Measurements from ENCODE around the gene MBD5.

MBD5 gene

DNA sequence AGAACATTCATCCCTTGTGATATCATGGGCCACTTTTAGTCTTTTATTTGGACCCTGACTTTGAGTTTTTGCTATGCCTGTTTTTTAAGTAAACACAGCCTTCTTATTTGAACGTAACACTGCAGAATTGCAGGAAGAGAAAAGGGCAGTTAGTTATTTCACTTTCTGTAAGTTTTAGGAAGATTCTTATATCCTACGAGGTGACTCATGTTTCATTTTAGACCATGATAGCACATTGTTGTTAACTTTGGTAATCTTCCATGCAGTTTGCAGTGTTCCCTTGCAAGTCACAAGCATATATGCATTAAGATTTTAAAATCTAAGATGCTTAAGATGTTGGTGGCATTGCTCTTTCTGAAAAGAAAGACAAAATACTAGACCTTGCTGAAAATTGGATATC is 495.1 kb downstream of the MBD5 start:
- no peak for TF ChIP-seq CTCF (IDR thresholded peaks at IDR 0.05; ENCODE audit: extremely low read depth, missing control alignments)
- no peak for DNase-seq (ENCODE audit: low spot score)

DNA sequence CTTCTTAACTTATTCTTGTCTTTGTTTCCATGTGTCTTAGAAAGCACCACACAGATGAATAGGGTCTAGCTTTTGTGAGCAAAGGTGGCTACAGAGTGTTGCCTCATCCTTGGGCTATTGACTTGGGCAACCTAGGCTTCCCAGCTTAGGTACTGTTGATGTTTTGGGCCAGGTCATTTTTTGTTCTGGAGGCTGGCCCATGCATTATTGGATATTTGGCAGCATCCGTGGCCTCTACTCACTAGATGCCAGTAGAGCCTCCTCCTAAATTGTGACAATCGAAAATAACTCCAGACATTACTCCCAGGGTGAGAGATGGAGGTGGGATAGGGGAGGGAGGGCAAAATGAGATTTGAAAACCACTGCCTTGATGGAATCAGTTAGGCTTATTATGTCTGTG is 496.4 kb downstream of the MBD5 start:
- TF ChIP-seq CTCF (IDR thresholded peaks at IDR 0.05; ENCODE audit: extremely low read depth, missing control alignments) = no peak
- DNase-seq (ENCODE audit: low spot score) = no peak

GRCh38 chr2:148517822-148518221 is 496.9 kb downstream of the MBD5 start:
- TF ChIP-seq CTCF (IDR thresholded peaks at IDR 0.05; ENCODE audit: extremely low read depth, missing control alignments) = no peak
- DNase-seq (ENCODE audit: low spot score) = no peak

DNA sequence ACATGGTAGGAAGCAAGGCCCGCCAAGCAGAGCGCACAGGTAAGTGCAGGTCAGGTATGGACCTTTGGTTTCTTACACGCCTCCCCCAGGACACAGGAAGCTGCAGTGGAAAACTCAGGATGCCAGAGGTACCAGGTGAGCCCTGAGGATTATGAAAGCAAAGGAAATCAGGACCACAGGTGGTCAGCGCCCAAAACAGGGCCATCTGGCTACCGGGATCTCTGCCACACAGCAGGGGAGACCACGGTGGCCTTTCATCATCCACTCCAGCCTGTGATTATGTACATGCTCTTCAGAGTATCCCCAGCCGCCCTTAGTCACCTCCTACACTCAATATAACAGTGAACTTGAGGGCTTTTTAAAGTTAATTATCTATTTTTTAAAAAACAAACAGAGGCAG is 498.1 kb downstream of the MBD5 start:
- DNase-seq (ENCODE audit: low spot score) = no peak
- no peak for TF ChIP-seq CTCF (IDR thresholded peaks at IDR 0.05; ENCODE audit: extremely low read depth, missing control alignments)

- no peak for TF ChIP-seq CTCF (IDR thresholded peaks at IDR 0.05; ENCODE audit: extremely low read depth, missing control alignments)
- DNase-seq (ENCODE audit: low spot score) = no peak
These were observed 500.3 kb downstream of the MBD5 start for GRCh38 chr2:148521181-148521580.

DNA sequence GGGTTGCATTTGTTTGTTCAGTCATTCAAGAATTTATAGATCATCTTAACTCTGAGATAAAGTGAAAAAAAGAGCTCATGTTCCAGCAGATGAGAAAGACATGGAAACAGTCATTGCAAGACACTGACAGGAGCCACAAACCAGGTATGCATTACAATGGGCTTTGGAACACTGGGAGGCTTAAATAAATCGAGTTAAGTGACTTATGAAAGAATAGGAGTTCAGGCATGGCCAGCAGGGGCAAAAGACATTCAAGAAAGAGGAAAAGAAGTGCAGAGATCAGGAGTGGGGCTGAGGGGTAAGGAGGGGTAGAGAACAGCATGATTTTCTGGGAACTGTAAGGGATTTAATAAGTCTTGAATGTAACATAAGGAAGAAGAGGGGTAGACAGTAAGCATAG is 502.4 kb downstream of the MBD5 start:
- DNase-seq (ENCODE audit: low spot score) = no peak
- no peak for TF ChIP-seq CTCF (IDR thresholded peaks at IDR 0.05; ENCODE audit: extremely low read depth, missing control alignments)

DNA sequence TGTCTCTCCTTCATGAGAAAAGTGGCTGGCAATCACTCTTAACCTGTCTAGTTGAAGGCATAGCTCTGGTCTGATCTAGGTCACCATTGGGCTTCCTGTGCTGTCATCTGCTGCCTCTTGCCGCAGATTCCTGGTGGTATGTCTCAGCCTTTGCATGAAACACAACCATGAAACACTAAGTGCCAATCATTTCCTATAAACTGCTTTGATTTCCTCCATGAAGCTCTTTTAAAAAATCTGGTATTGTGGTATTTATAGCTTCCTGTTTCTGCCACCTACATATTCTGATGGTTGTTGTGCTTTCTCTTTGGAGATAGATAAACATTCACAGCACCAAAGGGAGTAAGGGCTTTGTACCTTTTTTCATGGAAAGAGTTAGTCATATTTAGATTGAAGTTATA is 503.6 kb downstream of the MBD5 start:
- TF ChIP-seq CTCF (IDR thresholded peaks at IDR 0.05; ENCODE audit: extremely low read depth, missing control alignments) = no peak
- DNase-seq (ENCODE audit: low spot score) = no peak

Measured in GM20000 (cell line).